ENCODE data around the gene ARPC5.
A peak's percentile ranks its signal among the peaks of the same experiment; 100 is the strongest.

The ARPC5 gene

DNA sequence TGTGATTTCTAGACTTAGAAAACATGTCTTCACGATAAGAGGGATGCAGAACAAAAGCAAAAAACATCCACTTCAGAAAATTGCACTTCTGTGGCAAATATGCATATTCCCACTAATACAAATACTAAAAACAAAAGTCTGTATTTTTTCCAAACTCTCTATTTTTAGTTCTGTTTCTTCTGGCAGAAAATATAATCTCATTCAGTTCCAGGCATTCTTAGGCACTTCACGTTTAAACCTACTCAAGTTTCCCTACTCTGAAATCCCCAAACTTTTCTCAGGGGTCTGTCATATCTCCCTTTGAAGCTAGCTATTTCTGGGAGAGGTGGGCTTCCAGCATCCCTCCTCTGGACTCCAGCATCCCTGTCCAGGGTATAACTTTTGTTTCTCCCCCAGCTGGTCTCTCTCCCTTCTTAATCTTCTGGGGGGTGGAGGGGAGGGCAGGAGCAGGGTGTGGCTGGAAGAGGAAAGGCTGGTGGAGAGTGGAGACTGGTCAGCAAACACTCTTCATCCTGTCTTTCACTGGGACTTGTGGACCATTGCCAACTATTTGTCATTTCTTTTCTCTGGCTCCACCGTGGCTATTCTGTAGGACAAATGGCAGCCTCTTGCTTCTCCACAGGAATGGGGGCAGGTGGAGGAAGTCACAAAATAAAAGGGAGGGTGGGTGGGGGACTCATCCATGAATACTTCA, 25.7 kb downstream of the ARPC5 start:
- DNase-seq, result peak; percentile 81

DNA sequence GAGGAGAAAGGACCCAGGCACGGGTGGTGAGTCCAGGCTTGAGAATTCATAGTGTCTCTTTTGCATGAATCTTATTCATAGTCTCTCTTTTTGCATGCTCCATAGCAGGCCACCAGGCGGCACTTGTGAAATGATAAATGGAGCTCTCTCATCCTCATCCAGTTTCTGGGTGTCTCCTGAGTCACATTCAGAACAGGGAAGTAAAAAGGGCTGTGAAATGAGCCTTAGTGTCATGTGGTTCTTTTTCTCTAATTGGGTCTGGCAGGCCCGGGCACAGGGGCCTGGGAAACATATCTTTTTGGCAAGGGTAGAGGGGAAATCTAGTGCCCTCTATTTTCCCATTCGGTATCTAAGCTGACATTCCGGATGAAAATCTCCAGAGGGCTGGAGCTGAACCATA, 26.3 kb downstream of the ARPC5 start:
- peak; percentile 91 for DNase-seq

DNA sequence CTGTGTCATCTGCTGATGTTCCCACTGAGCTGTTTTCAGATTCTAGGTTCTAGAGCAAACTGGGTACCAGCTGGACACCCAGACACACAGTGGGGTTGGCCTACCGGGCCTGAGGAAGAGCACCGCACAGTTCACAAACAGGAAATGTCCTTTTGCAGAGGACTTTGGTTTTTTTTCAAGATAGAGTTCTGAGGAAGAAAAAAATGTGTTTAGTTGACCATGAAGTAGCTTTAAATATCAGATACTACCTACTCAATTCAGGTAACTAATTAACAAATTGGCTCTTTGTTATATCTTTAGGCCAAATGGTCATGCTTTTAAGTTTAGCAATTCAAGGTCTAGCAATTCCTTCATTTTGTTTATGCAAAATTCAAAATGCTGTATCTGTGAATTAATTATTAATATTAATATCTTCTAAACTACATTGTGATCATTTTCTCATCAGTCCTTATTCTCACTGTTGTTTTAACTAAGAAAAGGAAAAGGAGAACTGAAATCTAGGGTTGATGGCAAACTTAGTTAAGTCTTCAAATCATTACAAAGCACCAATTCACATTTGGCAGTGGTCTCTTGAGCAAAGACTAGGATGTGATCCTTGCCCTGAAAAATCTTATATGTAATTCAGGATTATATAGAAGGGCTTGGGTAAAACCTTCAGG, 28.1 kb downstream of the ARPC5 start:
- DNase-seq, result no peak

DNA sequence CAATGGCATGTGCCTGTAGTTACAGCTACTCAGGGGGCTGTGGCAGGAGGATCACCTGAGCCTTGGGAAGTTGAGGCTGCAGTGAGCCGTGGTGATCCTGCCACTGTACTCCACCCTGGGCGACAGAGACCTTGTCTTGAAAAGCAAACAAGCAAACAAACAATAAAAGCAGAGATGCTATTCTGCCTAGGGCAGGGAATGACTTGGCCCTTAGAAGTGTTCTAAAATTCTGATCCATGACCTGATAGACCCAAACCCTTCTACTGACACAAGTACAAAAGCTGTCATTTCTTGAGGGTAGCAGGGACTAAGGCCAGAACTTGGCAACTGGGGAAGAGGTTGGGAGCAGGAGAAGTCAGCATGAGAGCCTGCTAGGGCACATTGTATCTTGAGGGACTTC, 29.7 kb downstream of the ARPC5 start:
- no peak for DNase-seq

DNA sequence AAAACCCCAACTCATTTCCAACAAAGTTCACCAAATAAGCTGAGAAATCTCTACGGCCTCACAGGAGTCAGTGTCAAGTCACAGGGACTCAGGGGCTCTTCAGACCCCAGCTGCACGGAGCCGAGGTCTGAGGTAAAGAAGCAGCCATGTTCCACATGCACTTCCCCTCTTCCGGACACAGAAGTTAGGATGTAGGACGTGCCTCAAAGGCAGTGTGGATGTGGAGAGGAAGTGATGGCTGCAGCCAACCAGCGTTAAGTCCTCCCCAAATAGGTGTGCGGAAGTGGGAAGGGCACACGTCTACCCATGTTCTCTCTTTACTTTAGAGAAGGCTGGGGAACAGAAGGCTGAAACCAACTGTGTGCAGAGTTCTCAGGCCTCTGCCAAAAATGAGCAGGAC, 30.8 kb downstream of the ARPC5 start:
- DNase-seq, result no peak

DNA sequence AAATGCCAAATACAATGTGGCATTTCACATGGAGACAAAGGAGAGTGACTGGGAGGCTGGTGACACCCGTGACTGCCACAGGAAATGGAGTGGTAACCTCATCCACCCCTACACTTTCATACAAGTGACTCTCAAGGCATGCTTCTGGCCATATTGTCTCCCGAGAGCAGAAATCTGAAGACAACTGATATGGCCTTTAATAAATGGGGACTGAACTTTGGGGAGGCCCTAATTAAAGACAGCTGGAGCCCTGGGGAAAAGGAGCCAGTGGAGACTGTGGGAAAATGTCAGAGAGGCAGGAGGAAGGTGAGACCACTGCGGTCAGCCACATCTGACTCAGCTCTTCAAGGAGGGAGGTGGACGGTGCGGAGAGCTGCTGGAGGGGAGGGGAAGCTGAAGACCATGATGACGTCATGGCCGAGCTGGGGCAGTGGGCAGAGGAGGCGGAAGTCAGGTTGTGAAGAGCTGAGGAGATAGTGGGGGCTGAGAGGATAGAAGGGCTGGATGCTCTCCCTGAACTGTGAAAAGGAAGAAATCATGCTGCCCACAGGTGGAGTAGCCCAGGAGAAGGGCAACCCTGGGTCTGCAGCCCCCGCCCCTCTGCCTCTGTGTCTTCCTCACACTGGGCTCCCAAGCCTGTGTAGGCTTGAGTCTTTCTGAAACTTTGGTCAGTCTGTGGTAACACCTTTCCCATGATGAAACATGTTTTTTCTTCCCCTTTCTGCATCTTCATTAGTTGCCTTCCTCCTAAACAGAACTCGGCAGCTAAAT, 31.4 kb downstream of the ARPC5 start:
- peak; percentile 87 for DNase-seq

DNA sequence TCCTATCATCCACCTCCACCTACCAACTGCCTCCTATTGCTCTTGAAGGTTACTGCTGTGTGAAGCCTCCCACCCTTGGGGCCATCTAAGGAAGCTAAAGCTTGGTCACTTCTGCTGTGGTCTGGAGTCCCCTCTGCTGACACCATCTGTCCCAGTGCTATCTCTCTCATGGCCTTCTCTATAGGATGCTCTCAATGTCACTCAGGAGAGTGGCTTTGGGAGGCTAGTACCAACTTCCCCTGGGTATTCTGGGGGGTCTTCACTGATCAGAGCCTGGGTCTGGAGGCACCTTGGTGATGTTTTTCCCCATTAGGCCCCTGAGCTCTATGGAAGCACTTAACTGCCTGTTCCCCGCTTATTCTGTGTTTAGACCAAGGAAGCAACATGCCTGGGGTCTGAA, 33.1 kb downstream of the ARPC5 start:
- DNase-seq, result no peak

DNA sequence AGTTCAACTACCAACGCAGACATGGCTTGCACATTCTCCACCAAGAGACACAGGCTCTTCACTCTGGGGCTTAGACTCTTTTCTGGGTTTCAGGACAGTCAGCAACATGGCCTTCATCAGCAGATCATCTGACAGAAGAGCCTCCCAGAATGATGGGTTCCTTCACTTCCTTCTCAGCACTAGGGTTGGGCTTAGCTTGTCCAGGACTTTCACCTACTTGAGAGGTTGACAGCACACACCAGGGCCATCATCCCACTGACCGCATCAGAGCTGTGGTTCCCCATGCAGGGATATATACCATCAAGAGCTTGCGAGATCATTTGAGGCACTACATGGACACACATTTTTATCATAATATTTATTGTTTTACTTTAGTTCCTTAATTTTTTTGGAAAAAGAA, 34.9 kb downstream of the ARPC5 start:
- DNase-seq, result no peak

DNA sequence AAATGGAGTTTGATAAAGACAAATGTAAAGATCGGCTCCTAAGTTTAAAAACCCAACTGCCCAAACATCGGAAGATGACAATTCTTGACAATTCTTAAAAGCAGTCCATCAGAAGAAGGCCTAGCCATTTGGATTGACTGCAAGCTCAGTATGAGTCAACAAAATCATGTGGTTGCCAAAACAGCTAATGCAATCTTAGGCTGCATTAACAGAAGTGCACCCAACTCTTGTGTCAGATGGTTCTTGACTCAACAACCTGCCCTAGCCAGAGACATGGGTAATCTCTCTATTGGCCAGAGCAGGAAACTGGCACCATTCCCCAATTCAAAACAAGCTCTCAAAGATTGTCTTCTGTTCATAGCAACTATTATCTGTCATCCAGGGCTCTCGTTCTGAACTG, 35.4 kb downstream of the ARPC5 start:
- peak; percentile 65 for DNase-seq

DNA sequence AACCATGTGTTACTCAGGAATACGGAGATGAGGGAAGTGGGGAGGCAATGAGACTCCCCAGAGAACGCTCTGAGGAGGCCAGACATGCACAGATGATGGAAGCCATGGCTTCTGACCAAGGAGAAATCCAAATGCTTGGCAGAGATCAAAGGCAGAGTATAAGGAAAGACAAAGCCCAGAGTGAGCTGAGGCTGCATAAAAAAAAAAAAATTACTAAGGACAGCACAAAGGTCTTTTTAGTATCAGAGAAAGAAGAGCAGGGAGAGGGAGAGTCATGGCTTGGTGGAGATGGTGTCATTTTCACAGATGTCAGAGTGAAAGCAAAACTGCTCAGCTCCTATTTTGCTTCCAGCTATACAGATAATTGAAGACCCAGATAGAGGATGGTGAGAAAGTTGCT, 37.2 kb downstream of the ARPC5 start:
- no peak for DNase-seq

DNA sequence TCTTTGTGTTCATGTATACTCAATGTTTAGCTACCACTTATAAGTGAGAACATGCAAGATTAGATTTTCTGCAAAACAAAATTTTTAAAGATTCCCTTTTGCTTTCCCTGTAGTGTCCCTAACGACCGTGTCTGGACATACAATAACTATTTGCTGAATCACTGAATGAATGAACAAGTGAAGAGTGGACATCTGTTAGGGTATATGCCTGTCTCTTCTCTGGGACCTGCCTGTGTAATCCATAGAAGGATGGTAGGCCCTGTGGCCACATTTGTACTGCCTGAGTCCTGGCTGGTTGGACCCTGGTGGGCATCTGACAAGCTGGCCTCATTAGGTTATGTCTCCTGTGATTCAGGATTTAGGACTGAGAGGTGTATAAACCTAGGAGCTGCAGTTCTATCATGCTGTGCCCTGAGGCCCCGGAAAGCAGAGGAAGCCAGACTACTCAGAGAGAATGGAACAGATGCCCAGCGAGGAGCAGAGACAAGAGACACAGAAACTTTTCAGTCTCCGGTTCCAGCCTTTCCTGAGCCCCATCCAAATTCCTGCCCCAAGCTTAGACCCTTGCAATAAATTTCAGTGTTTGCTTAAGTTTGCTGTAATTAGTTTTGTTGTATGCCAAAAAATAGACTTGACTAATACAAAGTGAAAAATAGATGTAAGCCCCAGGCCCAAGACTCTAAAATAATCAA, 37.8 kb downstream of the ARPC5 start:
- DNase-seq, result no peak

DNA sequence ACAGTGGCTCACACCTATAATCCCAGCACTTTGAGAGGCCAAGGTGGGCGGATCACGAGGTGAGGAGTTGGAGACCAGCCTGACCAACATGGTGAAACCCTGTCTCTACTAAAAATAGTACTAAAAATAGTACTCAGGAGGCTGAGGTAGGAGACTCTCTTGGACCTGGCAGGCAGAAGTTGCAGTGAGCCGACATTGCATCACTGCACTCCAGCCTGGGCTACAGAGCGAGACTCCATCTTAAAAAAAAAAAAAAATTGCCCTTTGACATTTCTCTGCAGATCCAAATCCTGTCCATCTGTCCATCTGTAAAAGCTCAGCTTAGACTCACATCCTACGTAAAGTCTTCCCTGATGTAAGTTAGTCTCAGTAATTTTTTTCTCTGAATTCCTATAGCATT, 39.1 kb downstream of the ARPC5 start:
- no peak for DNase-seq

DNA sequence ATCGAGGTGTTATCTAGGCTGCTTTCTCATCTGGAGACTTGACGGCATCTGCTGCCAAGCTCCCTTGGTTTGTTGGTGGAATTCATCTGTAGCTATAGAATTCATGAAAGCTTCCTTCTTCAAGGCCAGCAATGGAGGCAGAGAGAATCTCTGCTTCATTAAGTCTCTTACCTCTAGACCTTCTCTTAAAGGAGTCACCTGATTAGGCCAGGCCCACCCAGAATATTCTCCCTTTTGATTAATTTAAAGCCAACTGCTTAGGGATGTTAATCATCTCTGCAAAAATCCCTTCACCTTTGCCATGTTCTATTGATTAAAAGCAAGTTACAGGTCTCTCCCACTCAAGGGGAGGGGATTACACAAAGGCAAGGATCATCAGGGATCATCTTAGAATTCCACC, 40.0 kb downstream of the ARPC5 start:
- no peak for DNase-seq

DNA sequence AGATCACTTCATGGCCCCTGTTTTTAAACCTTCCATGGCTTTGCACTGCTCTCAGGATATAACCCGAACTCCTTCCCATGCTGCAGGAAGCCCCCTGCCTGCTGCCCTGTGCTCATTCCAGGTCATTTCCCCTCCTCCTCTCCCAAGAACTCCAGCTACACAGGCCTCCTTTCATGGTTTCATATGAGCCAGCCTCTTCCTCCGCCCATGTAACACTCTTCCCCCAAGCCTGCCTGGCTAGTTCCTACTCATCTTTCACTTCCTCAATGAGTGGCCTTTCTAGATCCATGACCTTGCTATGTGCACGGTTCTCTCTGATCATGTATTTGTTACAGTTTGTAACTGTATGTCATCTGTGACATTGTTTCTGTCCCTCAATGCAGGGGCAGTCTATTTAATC, 42.2 kb downstream of the ARPC5 start:
- no peak for DNase-seq

DNA sequence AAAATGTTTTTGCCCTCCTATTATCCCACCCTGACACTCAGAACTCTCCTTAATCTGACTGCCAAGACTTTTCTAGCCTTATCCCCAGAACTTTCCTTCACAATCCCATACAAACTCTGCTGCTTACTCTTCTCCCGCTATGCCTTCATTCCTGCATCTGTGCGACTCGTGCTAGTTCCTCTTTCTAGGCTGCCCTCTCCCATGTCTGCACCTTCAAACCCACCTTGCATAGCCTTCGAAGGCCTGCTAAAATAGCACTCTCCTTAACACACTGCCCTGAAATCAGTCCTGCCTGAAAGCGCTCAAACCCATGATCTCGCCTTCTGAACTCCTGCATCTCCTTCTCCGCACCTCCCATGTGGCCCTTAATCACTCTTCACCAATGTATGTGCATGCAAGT, 42.9 kb downstream of the ARPC5 start:
- no peak for DNase-seq

DNA sequence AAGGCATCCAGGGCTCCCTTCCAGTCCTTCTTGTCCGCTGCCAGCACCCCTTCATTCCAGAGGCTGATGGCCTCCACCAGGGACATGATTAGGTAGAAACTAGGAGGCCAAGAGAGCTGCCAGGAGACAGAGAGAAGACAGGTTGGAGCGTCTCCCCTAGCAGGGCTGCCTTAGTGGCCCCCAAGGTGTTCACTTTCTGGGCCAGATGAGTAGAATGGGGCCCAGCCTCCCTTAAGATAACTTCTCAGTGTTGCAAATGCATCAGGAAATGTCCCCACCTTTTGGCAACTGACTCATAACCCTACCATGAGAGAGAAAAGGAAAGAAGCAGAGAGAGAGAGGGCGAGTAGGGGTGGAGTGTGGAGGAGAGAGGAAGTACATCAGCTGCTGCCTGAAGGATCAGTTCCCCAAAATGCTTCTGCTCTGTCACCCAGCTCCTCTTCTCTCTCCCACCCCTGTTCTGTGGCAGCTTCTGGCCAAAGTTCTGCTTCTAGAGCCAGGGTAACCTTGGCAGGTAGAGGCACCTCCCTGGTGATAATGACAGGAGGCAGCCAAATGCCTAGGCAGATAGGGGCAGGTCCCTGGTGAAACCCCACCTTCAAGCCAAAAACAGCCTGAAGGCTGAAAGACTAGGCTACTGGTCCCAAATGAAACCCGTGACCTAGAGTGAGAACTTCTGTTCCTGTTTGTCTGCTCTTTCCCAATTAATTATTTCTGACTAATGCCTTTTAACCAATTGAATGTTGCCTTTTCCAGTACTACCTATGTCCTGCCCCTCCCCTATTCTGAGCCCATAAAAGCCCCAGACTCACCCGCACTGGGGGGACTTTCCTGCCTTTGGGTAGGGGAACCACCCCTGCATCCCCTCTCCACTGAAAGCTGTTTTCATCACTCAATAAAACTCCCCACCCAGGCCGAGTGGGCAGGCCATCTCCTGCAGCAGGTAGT, 45.1 kb downstream of the ARPC5 start, which contains the start of gene NCF2:
TSS of gene NCF2 (minus strand) at position 216 of the 948 bp plus-strand sequence. CDS start at position 86, 130 bp downstream.
- no peak for DNase-seq

DNA sequence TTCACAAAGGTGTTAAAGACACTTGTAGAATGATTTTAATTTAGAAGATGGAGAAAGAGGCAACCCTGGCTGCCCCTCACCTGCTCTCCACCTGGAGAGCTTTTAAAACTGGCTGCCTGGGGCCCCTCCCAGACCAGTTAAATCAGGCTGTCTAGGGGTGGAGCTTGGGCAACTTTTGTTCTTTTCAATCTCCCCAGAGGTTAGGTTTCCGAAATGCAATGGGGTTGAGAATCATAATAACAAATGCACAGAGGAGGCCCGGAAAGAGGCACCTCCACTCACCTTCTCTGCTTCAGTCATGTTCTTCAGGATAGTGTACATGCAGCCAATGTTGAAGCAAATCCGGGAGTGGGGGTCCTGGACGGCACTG, 45.7 kb downstream of the ARPC5 start:
- no peak for DNase-seq

DNA sequence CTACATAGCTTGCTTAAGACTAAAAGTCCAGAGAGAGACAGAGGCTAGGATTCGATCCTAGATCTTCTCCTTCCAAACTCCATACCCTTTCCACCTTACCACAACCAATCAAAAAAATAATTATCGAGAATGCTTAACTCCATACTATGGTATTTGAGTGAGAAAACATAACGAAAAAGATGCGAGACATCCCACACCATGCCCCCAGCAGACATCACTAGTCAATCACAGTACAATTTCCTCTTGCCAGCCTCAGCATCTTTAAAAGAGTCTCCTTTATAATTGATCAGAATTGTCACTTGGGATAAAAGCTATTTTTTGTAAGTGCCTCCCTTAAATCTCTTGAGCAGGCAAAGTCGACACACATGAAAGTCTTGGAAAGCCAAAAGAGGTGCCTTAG, 46.2 kb downstream of the ARPC5 start:
- no peak for DNase-seq

DNA sequence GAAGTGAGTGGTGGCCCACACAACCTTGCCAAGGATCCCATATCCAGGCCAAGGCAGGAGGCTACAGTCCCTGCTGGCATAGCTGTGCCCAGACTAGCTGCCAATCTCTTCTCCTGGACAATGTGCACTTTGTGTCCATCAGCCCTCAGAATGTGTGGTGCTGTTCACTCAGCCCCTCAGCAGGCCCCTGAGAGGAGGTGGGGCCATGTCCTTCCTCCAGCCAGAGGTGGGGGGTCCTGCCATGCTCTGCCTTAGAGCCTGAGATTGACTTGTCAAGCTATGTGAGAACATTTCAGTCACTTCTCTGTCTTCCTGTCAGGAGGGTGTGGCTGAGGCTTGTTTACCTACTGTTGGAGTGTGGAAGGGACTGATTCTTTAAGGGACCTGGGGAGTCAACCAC, 46.8 kb downstream of the ARPC5 start:
- DNase-seq, result no peak

DNA sequence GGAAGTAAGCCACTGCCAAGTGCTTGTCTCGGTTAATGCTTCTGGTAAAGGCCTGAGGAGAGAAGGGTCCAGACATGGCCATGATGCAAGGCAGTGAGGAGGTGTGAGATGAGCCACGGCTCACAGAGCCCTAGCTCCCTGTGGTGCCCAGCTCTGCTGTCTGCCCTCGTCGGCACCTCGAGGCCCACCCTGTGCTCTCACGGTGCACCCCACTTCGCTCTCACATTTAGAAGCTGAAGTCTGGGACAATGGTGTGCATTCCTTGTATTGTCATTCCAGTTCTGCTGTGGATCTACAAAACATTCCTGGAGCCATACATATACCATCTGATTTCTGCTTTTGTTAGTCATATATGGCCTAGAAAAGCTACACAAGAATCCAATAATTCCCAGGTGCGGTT, 48.7 kb downstream of the ARPC5 start:
- DNase-seq, result no peak

DNA sequence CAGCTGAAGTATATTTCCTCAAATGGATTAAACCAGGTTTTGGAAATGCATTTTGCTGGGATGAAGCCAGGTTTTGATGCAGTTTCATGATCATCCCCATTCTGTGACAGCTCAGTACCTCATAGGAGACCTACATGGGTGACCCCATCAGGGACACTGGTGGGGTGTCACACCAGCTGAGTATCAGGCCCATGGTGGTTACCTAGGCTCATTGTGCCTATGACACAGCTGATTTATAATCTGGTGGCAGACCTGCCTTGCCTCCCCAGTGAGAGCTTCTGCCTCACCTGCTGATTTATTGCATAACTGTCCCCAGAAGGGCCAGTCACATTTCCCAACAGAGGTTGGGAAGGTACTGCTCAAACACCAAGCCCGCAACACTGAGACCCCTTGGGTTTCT, 49.1 kb downstream of the ARPC5 start:
- no peak for DNase-seq

DNA sequence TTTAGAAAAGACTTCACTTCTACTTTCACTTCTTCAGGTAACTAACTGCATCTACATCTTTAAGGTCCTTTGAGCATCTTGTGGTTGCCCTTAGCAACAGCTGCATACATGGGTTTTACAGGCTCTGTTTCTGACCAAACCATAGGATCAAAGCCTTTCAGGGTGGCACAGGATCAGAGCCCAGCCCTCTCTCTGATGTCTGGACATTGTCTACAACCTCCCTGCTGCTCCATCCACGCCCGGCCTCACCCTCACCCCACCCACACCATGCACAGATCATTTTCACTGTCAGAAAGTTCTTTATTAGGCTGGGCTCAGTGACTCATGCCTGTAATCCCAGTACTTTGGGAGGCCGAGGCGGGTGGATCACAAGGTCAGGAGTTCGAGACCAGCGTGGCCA, 50.5 kb downstream of the ARPC5 start:
- no peak for DNase-seq

All from fibroblast of skin of scalp (primary cell).